Osteocyte (in vitro differentiated cells): ENCODE results near the gene RFX3. TPM values are rescaled to one million over a fixed set of nuclear protein-coding genes. Genes with fewer than 3 reads are reported as not detected.
"Not testable (repeated sequence)": the region's sequence is repeated elsewhere in the genome, so short reads cannot be mapped to it uniquely, and the experiment has no call there.

Source experiments
- DNase-seq: peaks from one replicate; pipeline ENCODE4 v3.0.0; 2021; ENCODE audit warnings: mixed read lengths; ENCODE audit not compliant: unreplicated experiment; ENCODE audit errors: extremely low spot score
- H3K27ac Mint-ChIP-seq: one replicate; pipeline ENCODE4 v1.8.0; 2021; ENCODE audit warnings: mild to moderate bottlenecking, mixed read lengths; ENCODE audit not compliant: unreplicated experiment
- H3K27me3 Mint-ChIP-seq: one replicate; pipeline ENCODE4 v1.8.0; 2021; ENCODE audit warnings: mixed read lengths; ENCODE audit not compliant: unreplicated experiment
- H3K36me3 Mint-ChIP-seq: one replicate; pipeline ENCODE4 v1.8.0; 2021; ENCODE audit warnings: mixed read lengths; ENCODE audit not compliant: unreplicated experiment
- H3K4me1 Mint-ChIP-seq: one replicate; pipeline ENCODE4 v1.8.0; 2021; ENCODE audit warnings: mixed read lengths; ENCODE audit not compliant: unreplicated experiment
- H3K4me3 Mint-ChIP-seq: one replicate; pipeline ENCODE4 v1.8.0; 2021; ENCODE audit warnings: mild to moderate bottlenecking, moderate library complexity, mixed read lengths; ENCODE audit not compliant: unreplicated experiment
- H3K9me3 Mint-ChIP-seq: one replicate; pipeline ENCODE4 v1.8.0; 2021; ENCODE audit warnings: mixed read lengths; ENCODE audit not compliant: unreplicated experiment
- CTCF ChIP-seq: fragments of 200-600 bp; sonication (generic); IDR thresholded peaks from 2 replicates; pipeline ENCODE4 v1.5.0; 2021; ENCODE audit warnings: antibody characterized with exemption, mild to moderate bottlenecking, moderate library complexity
- total RNA-seq: library from RNA; stranded (reverse); gene quantifications from 2 replicates; pipeline ENCODE4 v1.2.1, GENCODE V29; 2021

Gene RFX3
- total RNA-seq, 1 donor from 2014 or later: 10.0 TPM

GRCh38 chr9:3329361-3329760 is 196.4 kb downstream of the RFX3 start:
- Mint-ChIP-seq H3K27ac (no peak overlapping the region), H3K9me3 (no peaks in the 10 kb centered on the region), H3K27me3 (no peaks in the 10 kb centered on the region), H3K4me1 (peaks cover 3% of the 10 kb centered on the region), H3K36me3 (no peaks in the 10 kb centered on the region), H3K4me3 (no peak overlapping the region)
- DNase-seq: no peak
- TF ChIP-seq CTCF: no peak

GRCh38 chr9:3323714-3324113 is 202.1 kb downstream of the RFX3 start:
- Mint-ChIP-seq H3K27me3 (no peaks in the 10 kb centered on the region), H3K4me3 (no peak overlapping the region), H3K27ac (no peak overlapping the region), H3K36me3 (no peaks in the 10 kb centered on the region), H3K9me3 (no peaks in the 10 kb centered on the region), H3K4me1 (no peaks in the 10 kb centered on the region)
- no peak for TF ChIP-seq CTCF
- no peak for DNase-seq

- no peak for TF ChIP-seq CTCF
Measured at GRCh38 chr9:3321186-3321585, 204.6 kb downstream of the RFX3 start.

GRCh38 chr9:3312595-3312994 is 213.2 kb downstream of the RFX3 start:
- H3K36me3 Mint-ChIP-seq, H3K4me1 Mint-ChIP-seq, H3K27ac Mint-ChIP-seq: not testable (repeated sequence)

More at GRCh38 chr9:3321186-3321585, 204.6 kb downstream of the RFX3 start:
- H3K9me3 Mint-ChIP-seq: peaks cover 8% of the 10 kb centered on the region
- H3K36me3 Mint-ChIP-seq: peaks cover 1% of the 10 kb centered on the region
- H3K27me3 Mint-ChIP-seq: no peaks in the 10 kb centered on the region
- H3K27ac Mint-ChIP-seq: no peak overlapping the region
- no peak for DNase-seq
- H3K4me3 Mint-ChIP-seq: no peak overlapping the region
- H3K4me1 Mint-ChIP-seq: no peaks in the 10 kb centered on the region

GRCh38 chr9:3308609-3309008 is 217.2 kb downstream of the RFX3 start:
- peaks cover 6% of the 10 kb centered on the region for H3K36me3 Mint-ChIP-seq
- H3K4me1 Mint-ChIP-seq: no peaks in the 10 kb centered on the region
- no peak overlapping the region for H3K27ac Mint-ChIP-seq
- no peak overlapping the region for H3K4me3 Mint-ChIP-seq
- no peak for DNase-seq
- no peak for TF ChIP-seq CTCF
- no peaks in the 10 kb centered on the region for H3K27me3 Mint-ChIP-seq
- peaks cover 6% of the 10 kb centered on the region for H3K9me3 Mint-ChIP-seq

More at GRCh38 chr9:3312595-3312994, 213.2 kb downstream of the RFX3 start:
- peaks cover 14% of the 10 kb centered on the region for H3K9me3 Mint-ChIP-seq
- not testable (repeated sequence) for DNase-seq, H3K27me3 Mint-ChIP-seq, H3K4me3 Mint-ChIP-seq

GRCh38 chr9:3304388-3304787 is 221.4 kb downstream of the RFX3 start:
- not testable (repeated sequence) for H3K27me3 Mint-ChIP-seq, H3K9me3 Mint-ChIP-seq, H3K36me3 Mint-ChIP-seq, DNase-seq, H3K4me1 Mint-ChIP-seq, H3K27ac Mint-ChIP-seq, H3K4me3 Mint-ChIP-seq
